Mononuclear cell (primary cell): ENCODE data around the gene ZNF407. TPM values are rescaled to one million over a fixed set of nuclear protein-coding genes. Genes with fewer than 3 reads are reported as not detected.

ENCODE experiments used
- H3K27me3 ChIP-seq: 2 replicates; pipeline ENCODE4 v1.6.0; 2011; ENCODE audit warnings: low read length, control low read depth; ENCODE audit not compliant: insufficient read depth
- H3K4me1 ChIP-seq: 2 replicates; pipeline ENCODE4 v1.5.1; 2011; ENCODE audit warnings: mild to moderate bottlenecking, low read length, control low read depth; ENCODE audit not compliant: insufficient read depth
- H3K4me3 ChIP-seq: 2 replicates; pipeline ENCODE4 v1.5.1; 2011; ENCODE audit warnings: mild to moderate bottlenecking, low read length, moderate library complexity
- H3K9me3 ChIP-seq: 2 replicates; pipeline ENCODE4 v1.5.1; 2011; ENCODE audit warnings: low read depth, mild to moderate bottlenecking, control low read depth, low read length
- total RNA-seq: library from RNA; depleted of rRNA; stranded (reverse); fragments of >200 nt; gene quantifications from one replicate; pipeline ENCODE4 v1.2.3, GENCODE V29; 2012

ZNF407 gene
- total RNA-seq, 1 donor: 32.0 TPM

GRCh38 chr18:74876630-74877243 is 279.1 kb downstream of the ZNF407 start:
- Histone ChIP-seq H3K9me3 (no peaks in the 10 kb centered on the region), H3K27me3 (no peaks in the 10 kb centered on the region)

GRCh38 chr18:74878267-74878666 is 280.6 kb downstream of the ZNF407 start:
- Histone ChIP-seq H3K4me1 (no peaks in the 10 kb centered on the region), H3K9me3 (no peaks in the 10 kb centered on the region), H3K4me3 (no peak overlapping the region), H3K27me3 (no peaks in the 10 kb centered on the region)

More at GRCh38 chr18:74876630-74877243, 279.1 kb downstream of the ZNF407 start:
- Histone ChIP-seq H3K4me1 (no peaks in the 10 kb centered on the region), H3K4me3 (no peak overlapping the region)

- no peaks in the 10 kb centered on the region for H3K9me3 ChIP-seq
- H3K4me3 ChIP-seq: no peak overlapping the region
- no peaks in the 10 kb centered on the region for H3K27me3 ChIP-seq
- no peaks in the 10 kb centered on the region for H3K4me1 ChIP-seq
Observed at GRCh38 chr18:74880706-74881278, 283.1 kb downstream of the ZNF407 start.

GRCh38 chr18:74892066-74892627 is 294.5 kb downstream of the ZNF407 start:
- Histone ChIP-seq H3K9me3 (no peaks in the 10 kb centered on the region), H3K4me1 (no peaks in the 10 kb centered on the region), H3K27me3 (no peaks in the 10 kb centered on the region), H3K4me3 (no peak overlapping the region)

GRCh38 chr18:74895686-74896085 is 298.0 kb downstream of the ZNF407 start:
- Histone ChIP-seq H3K27me3 (no peaks in the 10 kb centered on the region), H3K4me1 (no peaks in the 10 kb centered on the region), H3K9me3 (no peaks in the 10 kb centered on the region), H3K4me3 (no peak overlapping the region)

GRCh38 chr18:74896390-74896991 is 298.8 kb downstream of the ZNF407 start:
- Histone ChIP-seq H3K27me3 (no peaks in the 10 kb centered on the region), H3K4me1 (no peaks in the 10 kb centered on the region), H3K4me3 (no peak overlapping the region), H3K9me3 (no peaks in the 10 kb centered on the region)

- H3K9me3 ChIP-seq: no peaks in the 10 kb centered on the region
- no peaks in the 10 kb centered on the region for H3K27me3 ChIP-seq
- H3K4me1 ChIP-seq: no peaks in the 10 kb centered on the region
- no peak overlapping the region for H3K4me3 ChIP-seq
Observed at GRCh38 chr18:74897971-74898657, 300.4 kb downstream of the ZNF407 start.

- no peak overlapping the region for H3K4me3 ChIP-seq
- no peaks in the 10 kb centered on the region for H3K9me3 ChIP-seq
- H3K4me1 ChIP-seq: no peaks in the 10 kb centered on the region
- no peaks in the 10 kb centered on the region for H3K27me3 ChIP-seq
Observed at GRCh38 chr18:74898965-74899364, 301.3 kb downstream of the ZNF407 start.

GRCh38 chr18:74899554-74899953 is 301.9 kb downstream of the ZNF407 start:
- Histone ChIP-seq H3K9me3 (no peaks in the 10 kb centered on the region), H3K27me3 (no peaks in the 10 kb centered on the region), H3K4me1 (no peaks in the 10 kb centered on the region), H3K4me3 (no peak overlapping the region)

GRCh38 chr18:74901362-74902146 is 303.9 kb downstream of the ZNF407 start:
- Histone ChIP-seq H3K9me3 (no peaks in the 10 kb centered on the region), H3K4me3 (no peak overlapping the region), H3K27me3 (no peaks in the 10 kb centered on the region), H3K4me1 (no peaks in the 10 kb centered on the region)

GRCh38 chr18:74902147-74902455 is 304.4 kb downstream of the ZNF407 start:
- Histone ChIP-seq H3K9me3 (no peaks in the 10 kb centered on the region), H3K4me1 (no peaks in the 10 kb centered on the region), H3K27me3 (no peaks in the 10 kb centered on the region), H3K4me3 (no peak overlapping the region)

GRCh38 chr18:74905247-74905646 is 307.6 kb downstream of the ZNF407 start:
- Histone ChIP-seq H3K9me3 (no peaks in the 10 kb centered on the region), H3K4me3 (no peak overlapping the region), H3K4me1 (no peaks in the 10 kb centered on the region), H3K27me3 (no peaks in the 10 kb centered on the region)

GRCh38 chr18:74906184-74906583 is 308.5 kb downstream of the ZNF407 start:
- no peaks in the 10 kb centered on the region for H3K27me3 ChIP-seq
- H3K4me3 ChIP-seq: no peak overlapping the region

GRCh38 chr18:74914052-74914591 is 316.5 kb downstream of the ZNF407 start:
- Histone ChIP-seq H3K4me1 (no peaks in the 10 kb centered on the region), H3K27me3 (no peaks in the 10 kb centered on the region), H3K4me3 (no peak overlapping the region), H3K9me3 (no peaks in the 10 kb centered on the region)

More at GRCh38 chr18:74906184-74906583, 308.5 kb downstream of the ZNF407 start:
- Histone ChIP-seq H3K9me3 (no peaks in the 10 kb centered on the region), H3K4me1 (no peaks in the 10 kb centered on the region)
